Panc1 (cell line): ENCODE data around the gene ERLEC1. TPM values are rescaled to one million over a fixed set of nuclear protein-coding genes. Genes with fewer than 3 reads are reported as not detected.

Source experiments
- ATAC-seq: fragments of 200-7000 bp; cut with Tn5 transposase; 2 replicates; pipeline ENCODE4 v1.9.1; 2020; ENCODE audit warnings: mild to moderate bottlenecking, moderate library complexity
- BruUV-seq: library from RNA; stranded (reverse); fragments of 400-500 nt; replicated peaks from 2 replicates; lab custom pipeline; 2021; lab: Mats Ljungman, UMichigan
- CTCF ChIA-PET: fragments of 300-600 bp; sonication (Branson Sonifier 250); formaldehyde crosslinking; loops from one replicate; lab custom pipeline; 2022; ENCODE audit warnings: antibody characterized with exemption; lab: Charles Lee
- POLR2A ChIA-PET: fragments of 300-600 bp; sonication (Branson Sonifier 250); formaldehyde crosslinking; loops from one replicate; lab custom pipeline; 2022; ENCODE audit warnings: antibody characterized with exemption; lab: Charles Lee
- DNase-seq: peaks from one replicate; pipeline ENCODE4 v3.0.0-alpha.2; 2010; ENCODE audit warnings: low read depth, low spot score
- H3K27ac ChIP-seq: 2 replicates; pipeline ENCODE4 v1.5.1; 2011; ENCODE audit warnings: mild to moderate bottlenecking, low read length, inconsistent platforms
- H3K27me3 ChIP-seq: fragments of 200-500 bp; sonication (Bioruptor generic); 2 replicates; pipeline ENCODE4 v1.6.0; 2014; ENCODE audit warnings: low read length, inconsistent platforms; ENCODE audit not compliant: control insufficient read depth, insufficient read depth
- H3K36me3 ChIP-seq: fragments of 200-500 bp; sonication (Bioruptor generic); 2 replicates; pipeline ENCODE4 v1.5.1; 2014; ENCODE audit warnings: inconsistent platforms, mild to moderate bottlenecking, low read length, moderate library complexity; ENCODE audit not compliant: control insufficient read depth, insufficient read depth
- H3K4me1 ChIP-seq: 2 replicates; pipeline ENCODE4 v1.5.1; 2011; ENCODE audit warnings: inconsistent platforms, mild to moderate bottlenecking, low read length, moderate library complexity; ENCODE audit not compliant: control insufficient read depth, insufficient read depth
- H3K4me3 ChIP-seq, 2 experiments: 2 replicates each; pipeline ENCODE4 v1.5.1; 2011 to 2012; ENCODE audit warnings: low read depth in 2 of 2, low read length in 2 of 2, mild to moderate bottlenecking in 2 of 2, inconsistent platforms in 1 of 2, moderate library complexity in 1 of 2
- H3K9me3 ChIP-seq: fragments of 200-500 bp; sonication (Bioruptor generic); 2 replicates; pipeline ENCODE4 v1.5.1; 2014; ENCODE audit warnings: low read depth, mild to moderate bottlenecking, inconsistent platforms, low read length, moderate library complexity; ENCODE audit not compliant: control insufficient read depth, insufficient read depth
- POLR2AphosphoS5 ChIP-seq: IDR thresholded peaks from 2 replicates; pipeline ENCODE4 v1.6.1; 2012; ENCODE audit warnings: mild to moderate bottlenecking, low read depth, low read length, moderate library complexity
- REST ChIP-seq, 2 experiments: IDR thresholded peaks; 2 replicates each; pipeline ENCODE4 v1.6.1; 2011 to 2012; ENCODE audit warnings: low read depth in 2 of 2, control low read depth in 1 of 2, low read length in 1 of 2, mild to moderate bottlenecking in 1 of 2, moderate library complexity in 1 of 2; ENCODE audit not compliant: insufficient read depth in 1 of 2
- SIN3A ChIP-seq: IDR thresholded peaks from 2 replicates; pipeline ENCODE4 v1.6.1; 2012; ENCODE audit warnings: low read depth, mild to moderate bottlenecking, low read length, moderate library complexity, borderline replicate concordance; ENCODE audit not compliant: insufficient read depth
- TCF7L2 ChIP-seq: IDR thresholded peaks from 2 replicates; pipeline ENCODE4 v1.6.1; 2011; ENCODE audit warnings: mild to moderate bottlenecking, low read depth, low read length, inconsistent platforms
- in situ Hi-C: cut with HindIII; loops from 2 replicates; pipeline ENCODE4 v1.10.0; 2016; ENCODE audit warnings: low sequenced_read_pairs, low pct_unique_long_range_greater_than_20kb
- intact Hi-C: fragments of 100-400 bp; cut with micrococcal nuclease; formaldehyde crosslinking; loops from one replicate; pipeline ENCODE4 v1.10.0; 2022; ENCODE audit not compliant: unreplicated experiment
- total RNA-seq: library from RNA; stranded (reverse); gene quantifications from one replicate; pipeline ENCODE4 v1.2.1, GENCODE V29; 2021; ENCODE audit not compliant: unreplicated experiment
- TF ChIP-seq, protein P1 (sequence below): fragments of 450-650 bp; IDR thresholded peaks from 2 replicates; pipeline ENCODE4 v1.5.1; 2017; ENCODE audit warnings: mild to moderate bottlenecking

Gene ERLEC1
- total RNA-seq, 1 experiment from 2014 or later = 43.9 TPM

- Histone ChIP-seq H3K36me3 (no peaks in the 10 kb centered on the region), H3K9me3 (no peaks in the 10 kb centered on the region), H3K4me3 (no peak overlapping the region), H3K27me3 (no peaks in the 10 kb centered on the region), H3K27ac (no peak overlapping the region), H3K4me1 (no peaks in the 10 kb centered on the region)
- POLR2A ChIA-PET = no interaction called here
- intact Hi-C loops (no loop called here), in situ Hi-C loops (no loop called here)
- DNase-seq (no peak), ATAC-seq (no peak)
- CTCF ChIA-PET = no interaction called here
- TF ChIP-seq POLR2AphosphoS5 (no peak), TCF7L2 (no peak), SIN3A (no peak), REST (IDR thresholded peaks at IDR 0.05; ENCODE audit: insufficient read depth in 1 of 2, low read depth in 2 of 2, low read length in 1 of 2) (no peak)
- TF ChIP-seq, protein P1, sequence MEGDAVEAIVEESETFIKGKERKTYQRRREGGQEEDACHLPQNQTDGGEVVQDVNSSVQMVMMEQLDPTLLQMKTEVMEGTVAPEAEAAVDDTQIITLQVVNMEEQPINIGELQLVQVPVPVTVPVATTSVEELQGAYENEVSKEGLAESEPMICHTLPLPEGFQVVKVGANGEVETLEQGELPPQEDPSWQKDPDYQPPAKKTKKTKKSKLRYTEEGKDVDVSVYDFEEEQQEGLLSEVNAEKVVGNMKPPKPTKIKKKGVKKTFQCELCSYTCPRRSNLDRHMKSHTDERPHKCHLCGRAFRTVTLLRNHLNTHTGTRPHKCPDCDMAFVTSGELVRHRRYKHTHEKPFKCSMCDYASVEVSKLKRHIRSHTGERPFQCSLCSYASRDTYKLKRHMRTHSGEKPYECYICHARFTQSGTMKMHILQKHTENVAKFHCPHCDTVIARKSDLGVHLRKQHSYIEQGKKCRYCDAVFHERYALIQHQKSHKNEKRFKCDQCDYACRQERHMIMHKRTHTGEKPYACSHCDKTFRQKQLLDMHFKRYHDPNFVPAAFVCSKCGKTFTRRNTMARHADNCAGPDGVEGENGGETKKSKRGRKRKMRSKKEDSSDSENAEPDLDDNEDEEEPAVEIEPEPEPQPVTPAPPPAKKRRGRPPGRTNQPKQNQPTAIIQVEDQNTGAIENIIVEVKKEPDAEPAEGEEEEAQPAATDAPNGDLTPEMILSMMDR = no peak
- no TSS peak for BruUV-seq
Observed at GRCh38 chr2:53753041-53753440, 33.8 kb upstream of the ERLEC1 start.

DNA sequence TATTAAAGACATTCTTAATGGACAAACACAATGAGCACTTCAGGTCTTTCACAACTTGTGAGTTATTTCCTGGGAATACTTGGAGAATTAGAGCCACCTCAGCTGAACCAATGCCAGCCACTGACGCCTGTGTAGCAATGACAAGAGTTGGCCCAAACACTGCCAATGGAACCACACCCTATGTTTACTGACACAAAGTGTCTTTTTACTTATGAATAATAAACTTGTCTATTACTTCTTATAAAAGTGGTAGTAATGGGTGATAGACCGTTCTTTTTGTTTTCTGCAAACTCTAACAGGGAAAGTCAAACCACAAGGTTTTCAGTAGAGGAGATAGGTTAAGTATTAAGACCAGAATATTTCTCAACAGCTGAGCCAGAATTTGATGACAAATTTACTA is 31.7 kb upstream of the ERLEC1 start:
- in situ Hi-C loops (no loop called here), intact Hi-C loops (no loop called here)
- H3K36me3 ChIP-seq = no peaks in the 10 kb centered on the region
- no peaks in the 10 kb centered on the region for H3K4me1 ChIP-seq
- POLR2A ChIA-PET = no interaction called here
- no peak for TF ChIP-seq REST (IDR thresholded peaks at IDR 0.05; ENCODE audit: insufficient read depth in 1 of 2, low read depth in 2 of 2, low read length in 1 of 2)
- TF ChIP-seq POLR2AphosphoS5 = no peak
- TF ChIP-seq TCF7L2 = no peak
- no peak for TF ChIP-seq SIN3A
- TF ChIP-seq, protein P1 = no peak
- no peak overlapping the region for H3K27ac ChIP-seq
- ATAC-seq = no peak
- H3K27me3 ChIP-seq = no peaks in the 10 kb centered on the region
- BruUV-seq = no TSS peak
- no peaks in the 10 kb centered on the region for H3K9me3 ChIP-seq
- DNase-seq = no peak
- CTCF ChIA-PET = no interaction called here
- H3K4me3 ChIP-seq = no peak overlapping the region
